Neural crest cell (in vitro differentiated cells): ENCODE data around the gene NCDN. TPM values are rescaled to one million over a fixed set of nuclear protein-coding genes. Genes with fewer than 3 reads are reported as not detected.
"Not testable (repeated sequence)": the region's sequence is repeated elsewhere in the genome, so short reads cannot be mapped to it uniquely, and the experiment has no call there.

Experiments used
- DNase-seq: peaks from one replicate; pipeline ENCODE4 v3.0.0; 2021; ENCODE audit warnings: low read depth, mixed read lengths, low spot score
- H3K27ac Mint-ChIP-seq: one replicate; pipeline ENCODE4 v1.8.0; 2021; ENCODE audit warnings: mild to moderate bottlenecking, mixed read lengths; ENCODE audit not compliant: unreplicated experiment
- H3K27me3 Mint-ChIP-seq: 2 replicates; pipeline ENCODE4 v1.8.0; 2021; ENCODE audit warnings: low read depth, mild to moderate bottlenecking, mixed read lengths
- H3K36me3 Mint-ChIP-seq: 2 replicates; pipeline ENCODE4 v1.8.0; 2021; ENCODE audit warnings: low read depth, mild to moderate bottlenecking, mixed read lengths
- H3K4me1 Mint-ChIP-seq: 2 replicates; pipeline ENCODE4 v1.8.0; 2021; ENCODE audit warnings: mixed read lengths
- H3K4me3 Mint-ChIP-seq: one replicate; pipeline ENCODE4 v1.8.0; 2021; ENCODE audit warnings: mild to moderate bottlenecking, mixed read lengths
- H3K9me3 Mint-ChIP-seq: 2 replicates; pipeline ENCODE4 v1.8.0; 2021; ENCODE audit warnings: mixed read lengths
- CTCF ChIP-seq: fragments of 200-600 bp; sonication (generic); conservative IDR thresholded peaks from 2 replicates; pipeline ENCODE4 v1.5.0; 2021; ENCODE audit warnings: antibody characterized with exemption, mild to moderate bottlenecking
- total RNA-seq: library from RNA; stranded (reverse); gene quantifications from 2 replicates; pipeline ENCODE4 v1.2.1, GENCODE V29; 2021

Gene NCDN
- total RNA-seq, 1 donor from 2014 or later = 33.7 TPM

DNA sequence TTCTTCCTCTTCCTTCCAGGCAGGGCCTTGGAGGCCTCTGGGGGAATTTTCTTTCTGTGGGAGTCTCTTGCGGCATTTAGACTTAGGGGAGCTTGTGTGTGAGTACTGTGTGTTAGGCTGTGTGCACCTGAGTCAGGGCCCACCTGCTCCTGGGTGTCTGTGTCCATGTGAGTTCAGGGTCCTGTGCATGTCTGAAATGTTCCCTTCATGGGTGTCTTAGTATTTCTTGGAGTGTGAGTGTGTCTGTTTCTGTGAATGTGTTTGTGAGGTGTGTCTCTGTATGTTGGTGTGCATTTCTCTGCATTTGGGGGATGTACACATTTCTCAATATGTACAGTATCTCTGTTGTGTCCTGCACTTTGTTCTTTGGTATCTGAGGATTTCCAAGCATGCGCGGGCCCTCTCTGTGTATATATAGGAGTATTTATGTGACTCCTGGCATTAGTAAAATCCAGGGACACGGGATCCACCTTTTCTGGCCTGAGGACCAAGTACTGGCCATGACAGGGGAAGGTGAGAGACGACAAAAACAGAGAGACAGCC lies 17.9 kb downstream of the NCDN start:
- no peak for DNase-seq
- H3K27me3 Mint-ChIP-seq = peaks cover 88% of the 10 kb centered on the region
- no peaks in the 10 kb centered on the region for H3K9me3 Mint-ChIP-seq
- H3K36me3 Mint-ChIP-seq = peaks cover 4% of the 10 kb centered on the region
- no peak overlapping the region for H3K27ac Mint-ChIP-seq
- TF ChIP-seq CTCF = no peak
- H3K4me1 Mint-ChIP-seq = peaks cover 13% of the 10 kb centered on the region
- peak overlapping the region; percentile 48 for H3K4me3 Mint-ChIP-seq

- peaks cover 13% of the 10 kb centered on the region for H3K4me1 Mint-ChIP-seq
- peaks cover 81% of the 10 kb centered on the region for H3K27me3 Mint-ChIP-seq
- no peak for TF ChIP-seq CTCF
- no peaks in the 10 kb centered on the region for H3K9me3 Mint-ChIP-seq
- H3K4me3 Mint-ChIP-seq = peak overlapping the region; percentile 51
- no peak for DNase-seq
- peaks cover 4% of the 10 kb centered on the region for H3K36me3 Mint-ChIP-seq
- H3K27ac Mint-ChIP-seq = no peak overlapping the region
These were observed 18.6 kb downstream of the NCDN start for GRCh38 chr1:35576061-35576765.

- not testable (repeated sequence) for H3K36me3 Mint-ChIP-seq, H3K27ac Mint-ChIP-seq, DNase-seq, H3K9me3 Mint-ChIP-seq
- peak overlapping the region; percentile 51 for H3K4me3 Mint-ChIP-seq
- peaks cover 13% of the 10 kb centered on the region for H3K4me1 Mint-ChIP-seq
- H3K27me3 Mint-ChIP-seq = peaks cover 76% of the 10 kb centered on the region
These were observed 19.1 kb downstream of the NCDN start for GRCh38 chr1:35576766-35577070.

- Mint-ChIP-seq H3K9me3 (no peaks in the 10 kb centered on the region), H3K4me3 (peak overlapping the region; percentile 69), H3K4me1 (peaks cover 13% of the 10 kb centered on the region), H3K27ac (no peak overlapping the region), H3K27me3 (peaks cover 70% of the 10 kb centered on the region), H3K36me3 (peaks cover 4% of the 10 kb centered on the region)
- DNase-seq = no peak
- no peak for TF ChIP-seq CTCF
These were observed 19.7 kb downstream of the NCDN start for GRCh38 chr1:35577071-35577998.

DNA sequence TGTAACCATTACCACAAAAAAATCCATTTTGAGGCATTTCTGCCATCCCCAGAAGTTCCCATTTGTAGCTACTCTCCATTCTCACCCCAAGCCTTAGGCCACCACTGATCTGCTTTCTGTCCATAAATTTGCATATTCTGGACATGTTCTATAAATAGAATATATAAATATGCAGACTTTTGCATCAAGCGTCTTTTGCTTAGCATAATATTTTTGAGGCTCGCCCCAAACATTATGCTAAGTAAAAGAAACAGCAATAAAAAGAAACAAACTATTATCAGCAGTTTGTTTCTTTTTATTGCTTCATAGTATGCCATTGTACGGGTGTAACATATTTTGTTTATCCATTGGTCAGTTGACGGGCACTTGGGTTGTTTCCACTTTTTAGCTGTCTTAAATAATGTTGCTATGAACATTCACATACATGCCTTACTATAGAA lies 23.4 kb downstream of the NCDN start:
- no peak for DNase-seq
- no peak overlapping the region for H3K27ac Mint-ChIP-seq
- H3K36me3 Mint-ChIP-seq = no peaks in the 10 kb centered on the region
- TF ChIP-seq CTCF = no peak
- H3K4me1 Mint-ChIP-seq = peaks cover 13% of the 10 kb centered on the region
- no peak overlapping the region for H3K4me3 Mint-ChIP-seq
- no peaks in the 10 kb centered on the region for H3K9me3 Mint-ChIP-seq
- H3K27me3 Mint-ChIP-seq = peaks cover 36% of the 10 kb centered on the region

DNA sequence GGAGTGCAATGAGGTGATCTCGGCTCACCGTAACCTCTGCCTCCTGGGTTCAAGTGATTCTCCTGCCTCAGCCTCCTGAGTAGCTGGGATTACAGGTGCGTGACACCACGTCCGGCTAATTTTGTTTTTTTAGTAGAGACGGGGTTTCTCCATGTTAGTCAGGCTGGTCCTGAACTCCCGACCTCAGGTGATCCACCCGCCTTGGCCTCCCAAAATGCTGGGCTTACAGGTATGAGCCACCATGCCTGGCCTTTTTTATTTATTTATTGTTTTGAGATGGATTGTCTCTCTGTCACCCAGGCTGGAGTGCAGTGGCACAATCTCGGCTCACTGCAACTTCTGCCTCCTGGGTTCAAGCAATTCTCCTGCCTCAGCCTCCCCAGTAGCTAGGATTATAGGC lies 24.0 kb downstream of the NCDN start:
- not testable (repeated sequence) for H3K36me3 Mint-ChIP-seq, H3K4me3 Mint-ChIP-seq, H3K9me3 Mint-ChIP-seq, H3K4me1 Mint-ChIP-seq, DNase-seq, H3K27ac Mint-ChIP-seq
- H3K27me3 Mint-ChIP-seq = peaks cover 29% of the 10 kb centered on the region
